IPS-11a (cell line): ENCODE measurements around the gene PTPA.
"Not testable (repeated sequence)": the region's sequence is repeated elsewhere in the genome, so short reads cannot be mapped to it uniquely, and the experiment has no call there.

Experiments
- H3K4me3 ChIP-seq: one replicate; pipeline ENCODE4 v1.5.1; 2013; ENCODE audit warnings: low read depth, low read length, control low read depth

The PTPA gene

DNA sequence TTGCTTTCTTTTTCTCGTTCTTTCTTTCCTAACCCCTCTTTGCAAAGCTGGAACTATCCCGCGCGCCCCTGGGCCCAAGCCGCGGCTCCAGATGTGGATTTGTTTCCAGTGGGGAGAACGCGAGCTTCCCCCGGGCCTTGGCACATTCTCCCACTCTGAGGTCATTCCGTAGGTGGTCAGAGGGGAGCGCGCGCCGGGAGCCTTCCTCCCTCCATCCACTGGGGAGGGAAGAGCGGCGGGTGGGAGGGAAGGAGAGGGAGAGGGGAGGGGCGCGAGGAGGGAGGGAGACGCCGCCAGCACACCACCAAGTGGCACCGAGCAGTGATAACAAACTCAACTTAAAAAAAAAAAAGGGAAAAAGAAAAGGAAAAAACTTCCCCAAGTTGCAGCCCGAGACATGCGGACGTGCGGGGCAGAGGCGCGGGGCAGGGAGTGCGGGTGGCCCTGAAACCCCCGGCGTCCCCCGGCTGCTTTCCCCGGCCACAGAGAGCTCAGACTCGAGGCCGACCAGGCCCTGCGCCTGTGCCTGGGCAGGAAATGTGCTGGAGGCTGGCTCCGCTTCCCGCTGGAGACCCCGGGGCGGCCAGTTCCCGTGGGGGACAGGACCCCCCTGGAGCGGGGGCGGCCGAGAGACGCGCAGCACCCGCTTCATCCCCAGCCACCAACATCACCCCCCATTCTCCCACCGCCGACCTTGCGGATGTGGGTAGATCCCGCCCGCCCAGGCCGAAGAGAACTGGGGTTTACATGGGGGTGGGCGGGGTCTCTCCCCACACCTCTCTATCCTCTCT, 63.7 kb downstream of the PTPA start:
- H3K4me3 ChIP-seq = peak overlapping the region; percentile 36

DNA sequence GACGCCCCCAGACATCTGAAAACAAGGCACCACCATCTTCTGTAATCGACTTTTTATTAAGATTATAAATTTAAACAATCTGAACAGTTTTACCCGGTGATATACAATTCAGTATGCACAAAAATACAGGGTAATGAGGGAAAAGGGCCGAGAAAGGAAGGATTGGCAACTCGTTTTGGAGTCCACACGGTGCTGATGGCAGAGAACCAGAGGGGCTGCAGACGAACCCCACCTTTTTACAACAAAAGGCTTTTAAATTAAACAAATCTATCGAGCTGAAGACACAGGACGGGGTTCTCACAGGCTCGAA, 64.3 kb downstream of the PTPA start:
- peak overlapping the region; percentile 36 for H3K4me3 ChIP-seq

DNA sequence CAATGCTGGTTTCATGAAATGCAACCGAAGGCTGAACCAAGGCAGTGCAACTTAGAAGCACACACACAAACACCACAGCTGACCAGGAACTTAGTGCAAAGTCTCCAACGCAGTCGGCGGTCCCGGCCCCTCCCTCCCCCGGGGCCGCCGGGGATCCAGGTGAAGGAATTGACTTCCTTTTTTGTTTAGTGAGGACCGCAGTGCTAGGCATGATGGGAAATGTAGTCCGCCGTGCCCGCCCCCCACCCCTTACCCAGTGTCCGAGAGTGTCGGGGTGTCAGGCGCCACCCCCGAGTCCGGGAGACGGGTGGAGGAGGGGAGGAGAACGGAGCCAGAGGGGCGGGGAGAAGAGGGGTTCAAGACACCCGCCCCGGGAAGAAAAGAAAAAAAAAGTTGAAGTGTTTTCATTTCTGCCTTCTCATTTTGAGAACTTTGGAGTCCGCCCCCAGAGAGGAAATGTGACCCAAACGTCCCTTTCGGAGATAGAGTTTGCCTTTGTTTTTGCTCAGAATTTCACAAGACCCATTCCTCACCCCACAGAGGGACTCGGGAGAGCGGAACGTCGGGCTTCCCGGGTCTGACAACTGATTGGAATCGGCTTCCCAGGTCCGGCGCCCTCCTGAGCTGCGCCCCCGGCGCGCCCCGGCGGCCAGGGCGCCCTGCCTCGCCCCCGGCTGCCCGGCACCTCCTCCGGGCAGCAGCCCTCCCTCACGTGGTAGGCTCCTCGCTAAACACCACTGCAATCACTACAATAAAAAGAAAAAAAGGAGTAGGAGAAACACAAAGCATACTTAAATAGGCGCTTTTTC, 64.8 kb downstream of the PTPA start:
- peak overlapping the region; percentile 39 for H3K4me3 ChIP-seq

DNA sequence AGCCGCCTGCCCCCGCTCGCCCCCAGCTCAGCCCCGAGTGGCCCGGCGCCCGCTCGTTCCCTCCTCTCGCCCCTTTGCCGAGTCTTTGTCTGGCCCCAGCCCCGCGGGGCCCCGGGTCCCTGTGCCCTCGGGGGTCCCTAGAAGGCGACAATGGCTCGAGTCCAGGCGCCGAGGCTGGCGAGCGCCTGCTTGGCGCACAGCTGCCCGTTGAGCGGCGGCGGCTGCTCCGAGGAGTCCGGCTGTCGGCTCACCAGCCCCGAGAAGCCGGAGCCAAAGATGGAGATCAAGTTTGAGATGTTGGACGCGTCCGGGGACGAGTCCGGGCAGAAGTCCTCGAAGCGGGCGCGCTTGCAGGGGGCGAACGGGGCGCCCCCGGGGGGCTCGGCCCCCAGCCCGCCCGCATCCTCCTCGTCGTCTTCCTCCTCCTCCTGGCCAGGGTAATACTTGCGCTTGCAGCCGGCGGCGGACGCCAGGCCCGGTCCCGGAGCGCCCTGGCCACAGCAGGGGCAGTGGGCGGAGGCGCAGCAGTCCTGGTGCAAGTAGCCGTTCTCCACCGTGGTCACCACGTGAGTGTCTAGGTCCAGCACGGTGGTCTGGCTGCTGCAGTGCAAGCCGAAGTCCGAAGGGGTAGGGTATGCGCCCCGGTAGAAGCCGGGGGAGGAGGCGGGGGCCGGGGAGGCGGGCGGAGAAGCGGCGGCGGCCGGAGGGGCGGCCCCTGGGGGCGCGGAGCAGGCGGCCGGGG, 65.7 kb downstream of the PTPA start:
- H3K4me3 ChIP-seq = peak overlapping the region; percentile 39

DNA sequence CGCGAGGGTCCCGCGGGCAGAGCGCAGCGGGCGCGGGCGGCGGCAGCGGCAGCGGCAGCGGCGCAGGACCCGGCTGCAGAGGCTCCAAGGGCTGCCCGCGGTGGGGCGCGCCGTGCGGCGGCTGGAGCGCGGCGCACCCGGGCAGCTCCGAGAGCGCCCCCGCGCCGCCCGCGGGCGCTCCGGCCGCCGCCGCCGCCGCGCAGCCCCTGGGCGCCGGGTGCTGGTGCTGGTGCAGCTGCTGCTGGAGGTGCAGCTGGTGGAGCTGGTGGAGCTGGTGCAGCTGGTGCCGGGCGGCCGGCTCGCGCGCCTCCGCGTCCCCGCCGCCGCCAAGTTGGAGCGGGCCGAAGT, 66.2 kb downstream of the PTPA start:
- peak overlapping the region; percentile 35 for H3K4me3 ChIP-seq

DNA sequence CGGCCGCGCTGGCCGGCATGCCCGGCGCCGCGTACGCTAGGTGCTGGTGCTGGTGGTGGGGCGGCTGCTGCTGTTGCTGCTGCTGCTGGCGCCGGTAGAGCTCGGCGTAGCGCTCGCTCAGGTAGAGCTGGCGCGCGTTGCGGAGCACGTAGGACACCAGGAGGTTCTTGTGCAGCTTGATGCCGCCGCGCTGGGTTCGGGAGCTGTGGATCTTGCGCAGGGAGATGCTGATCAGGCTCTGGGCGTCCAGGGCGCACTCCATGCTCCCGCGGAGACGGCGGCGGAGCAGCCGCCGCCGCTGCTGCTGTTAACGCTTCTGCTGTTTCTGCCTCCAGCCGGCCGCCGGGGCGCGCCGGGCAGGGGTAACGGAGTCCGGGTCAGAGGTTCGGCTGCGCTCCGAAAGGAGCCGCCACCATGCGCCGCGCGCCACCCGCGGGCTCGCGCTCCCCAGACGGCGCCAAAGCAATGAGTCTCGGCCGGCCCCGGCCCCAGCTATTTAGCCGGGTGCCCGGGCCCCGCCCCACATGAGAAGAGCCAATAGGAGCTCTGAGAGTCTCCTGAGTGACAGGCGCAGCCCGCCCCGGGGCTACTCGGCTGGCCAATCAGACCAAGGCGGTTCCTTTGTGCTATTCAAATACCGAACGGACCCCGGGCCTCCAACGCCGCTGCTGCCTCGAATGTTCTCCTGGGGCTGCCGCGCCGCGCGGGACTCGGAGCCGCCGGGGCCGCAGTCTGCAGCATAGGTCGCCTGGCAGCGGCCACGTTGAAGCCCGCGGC, 66.8 kb downstream of the PTPA start, which contains the start of gene IER5L:
Gene IER5L (minus strand): TSS at position 471 of the 777 bp plus-strand sequence. CDS start 209 bp downstream, at position 262.
- H3K4me3 ChIP-seq = peak within 1 kb of the TSS; percentile 39

DNA sequence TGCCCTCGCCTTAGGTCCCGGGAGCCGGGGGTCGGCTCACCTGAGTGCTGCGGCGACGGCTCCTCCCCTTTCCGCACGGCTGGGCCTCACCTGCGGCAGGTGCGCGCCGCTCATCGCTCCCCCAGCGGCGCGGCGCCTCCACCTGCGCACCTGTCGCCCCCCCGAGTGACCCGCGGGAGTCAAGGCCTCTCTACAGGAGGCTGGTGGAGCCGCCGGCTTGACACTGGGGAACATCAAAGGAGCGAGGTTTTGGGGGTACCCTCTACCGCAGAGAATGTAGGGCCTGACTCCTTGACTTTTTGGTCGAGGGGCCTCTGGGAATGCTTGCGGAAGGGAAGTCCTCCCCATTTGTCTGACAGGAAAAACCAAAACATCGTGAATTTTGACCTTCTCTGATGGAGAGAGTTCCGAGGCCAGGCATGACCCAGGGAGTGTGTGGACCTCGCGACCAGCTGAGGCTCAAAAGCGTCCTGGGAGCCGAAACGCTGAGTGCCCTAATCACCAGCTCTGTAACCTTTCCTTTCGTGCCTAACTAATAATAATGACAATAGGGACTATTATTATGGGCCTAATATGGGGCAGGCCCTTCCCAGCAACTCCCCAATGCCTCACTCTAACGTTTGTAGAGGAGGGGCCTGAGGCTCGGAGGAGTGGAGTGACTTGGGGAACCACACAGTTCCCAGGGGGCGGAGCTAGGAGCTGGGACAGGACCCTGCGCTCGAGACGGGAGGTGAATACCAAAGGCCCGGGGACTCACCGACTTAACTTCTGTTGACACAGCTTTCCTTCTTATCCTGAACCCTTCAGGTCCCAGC, 67.6 kb downstream of the PTPA start:
- H3K4me3 ChIP-seq = peak overlapping the region; percentile 17

DNA sequence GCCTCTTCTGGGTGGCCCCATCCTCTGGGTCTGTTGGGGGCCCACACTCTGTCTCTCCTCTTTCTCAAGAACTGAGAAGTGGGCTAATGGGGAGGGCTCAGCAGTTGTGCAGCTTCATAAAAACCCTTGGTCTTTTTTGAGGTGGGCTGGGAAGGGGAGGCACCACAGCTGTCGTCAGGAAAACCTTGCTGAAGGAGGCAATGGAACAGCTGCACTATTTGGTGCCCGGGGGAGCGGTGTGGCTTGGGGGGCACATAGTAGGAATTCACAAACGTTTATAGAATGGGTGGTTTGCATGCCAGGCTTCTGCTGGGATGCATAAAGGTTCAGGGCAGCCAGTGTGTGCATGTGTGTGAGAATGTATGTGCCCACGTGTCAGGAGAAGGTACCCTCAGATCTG, 70.0 kb downstream of the PTPA start:
- no peak overlapping the region for H3K4me3 ChIP-seq

DNA sequence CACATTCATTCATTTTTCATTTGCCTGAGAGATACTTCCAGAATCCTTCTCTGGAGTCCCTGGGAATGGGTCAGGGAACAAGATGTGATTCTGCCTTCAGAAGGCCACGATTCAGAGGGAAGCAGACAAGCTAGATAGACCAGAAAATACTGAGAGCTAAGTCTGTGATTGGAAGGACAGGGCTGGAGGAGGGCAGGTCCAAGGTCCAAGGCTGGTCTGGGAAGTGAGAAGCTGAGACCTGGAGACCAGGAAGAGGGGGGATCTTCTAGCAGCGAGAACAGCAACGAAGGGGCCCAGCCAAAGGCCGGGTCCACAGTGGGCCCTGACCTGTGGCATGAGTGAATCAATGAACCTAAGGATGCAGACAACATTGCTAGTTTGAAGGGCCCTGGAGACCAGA, 70.9 kb downstream of the PTPA start:
- H3K4me3 ChIP-seq = no peak overlapping the region

DNA sequence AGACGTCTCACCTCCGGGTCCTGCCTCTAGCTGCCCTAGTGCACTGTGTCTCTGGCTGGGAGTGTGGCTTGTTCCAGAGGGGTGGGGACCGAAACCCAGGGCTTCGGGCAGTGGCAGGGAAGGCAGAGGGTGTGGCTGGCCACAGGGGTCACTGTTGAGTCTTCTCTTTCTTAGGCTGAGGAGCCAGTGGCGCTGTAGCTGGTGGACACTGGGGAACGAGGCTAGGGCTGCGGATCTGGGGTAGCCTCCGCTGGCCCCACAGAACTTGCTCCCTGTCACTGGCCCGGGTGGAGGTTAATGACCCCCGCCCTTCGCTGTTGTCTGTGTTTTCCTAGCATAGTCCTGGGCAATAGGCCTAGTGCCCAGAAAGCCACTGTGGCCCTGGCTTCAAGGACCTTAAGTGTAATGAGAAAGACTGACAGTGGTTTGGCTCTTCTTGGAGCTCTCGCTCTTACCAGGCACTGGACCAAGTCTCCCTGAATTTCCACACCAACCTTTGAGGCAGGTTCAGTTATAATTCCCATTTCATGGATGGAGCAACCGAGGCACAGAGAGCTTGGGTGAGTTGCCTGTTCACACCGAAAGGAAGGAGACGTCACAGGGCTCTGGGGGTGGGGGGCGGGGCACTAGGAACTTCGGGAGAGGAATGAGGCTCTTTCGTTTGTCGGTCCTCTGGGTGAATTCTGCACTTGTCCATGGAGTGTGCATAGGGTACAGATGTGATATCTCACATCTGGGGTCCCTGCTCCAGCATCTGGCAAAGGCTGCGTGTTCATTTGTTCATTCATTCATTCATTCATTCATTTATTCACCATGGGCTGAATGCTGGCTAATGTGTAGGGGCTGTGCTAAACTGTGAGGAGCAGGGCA, 71.6 kb downstream of the PTPA start:
- H3K4me3 ChIP-seq = no peak overlapping the region

DNA sequence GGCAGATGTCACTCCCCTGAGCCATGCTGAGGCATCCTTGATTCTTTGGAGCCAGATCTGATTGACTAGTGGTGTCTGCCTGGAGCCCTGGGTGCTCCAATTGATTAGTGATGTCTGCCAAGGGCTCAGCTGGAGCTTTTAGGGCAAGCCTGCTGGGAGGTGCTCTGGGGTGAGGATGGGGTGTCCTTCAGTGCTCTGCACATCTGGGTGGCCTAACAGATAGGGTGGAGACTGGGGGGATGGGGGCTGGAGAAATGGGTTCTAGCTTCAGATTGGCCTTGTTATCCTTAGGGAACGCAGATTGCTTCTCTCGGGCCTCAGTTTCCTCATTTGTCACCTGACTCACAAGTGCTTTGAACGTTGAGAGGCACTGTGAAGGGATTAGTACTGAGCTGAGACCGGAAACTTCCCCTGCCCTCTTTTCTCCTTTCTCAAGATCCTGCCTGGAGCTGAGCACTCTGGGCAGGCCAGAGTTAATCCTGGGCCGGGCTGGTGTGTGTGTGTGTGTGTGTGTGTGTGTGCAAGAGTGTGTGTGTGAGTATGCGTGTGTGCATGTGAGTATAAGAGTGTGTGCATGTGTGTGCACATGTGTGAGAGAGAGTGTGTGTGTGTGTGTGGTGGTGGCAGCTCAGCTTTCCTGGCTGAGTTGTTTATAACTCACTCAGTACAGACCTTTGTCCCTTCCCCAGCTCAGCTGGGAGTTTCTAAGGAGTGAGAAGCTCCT, 72.4 kb downstream of the PTPA start:
- no peak overlapping the region for H3K4me3 ChIP-seq

DNA sequence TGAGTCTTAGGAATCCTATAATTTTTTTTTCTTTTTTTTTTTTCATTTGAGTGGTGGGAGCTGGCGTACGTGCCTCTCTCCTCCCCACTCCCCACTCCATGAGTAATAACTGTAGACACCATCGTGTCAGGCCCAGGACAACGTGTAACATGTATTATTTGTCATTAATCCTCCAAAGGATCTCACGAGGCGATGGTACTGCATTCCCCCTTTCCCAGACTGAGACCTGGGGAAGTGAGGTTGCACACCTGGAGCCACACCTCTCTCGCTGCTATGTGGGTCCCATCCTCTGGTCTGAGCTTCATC, 73.0 kb downstream of the PTPA start:
- no peak overlapping the region for H3K4me3 ChIP-seq

DNA sequence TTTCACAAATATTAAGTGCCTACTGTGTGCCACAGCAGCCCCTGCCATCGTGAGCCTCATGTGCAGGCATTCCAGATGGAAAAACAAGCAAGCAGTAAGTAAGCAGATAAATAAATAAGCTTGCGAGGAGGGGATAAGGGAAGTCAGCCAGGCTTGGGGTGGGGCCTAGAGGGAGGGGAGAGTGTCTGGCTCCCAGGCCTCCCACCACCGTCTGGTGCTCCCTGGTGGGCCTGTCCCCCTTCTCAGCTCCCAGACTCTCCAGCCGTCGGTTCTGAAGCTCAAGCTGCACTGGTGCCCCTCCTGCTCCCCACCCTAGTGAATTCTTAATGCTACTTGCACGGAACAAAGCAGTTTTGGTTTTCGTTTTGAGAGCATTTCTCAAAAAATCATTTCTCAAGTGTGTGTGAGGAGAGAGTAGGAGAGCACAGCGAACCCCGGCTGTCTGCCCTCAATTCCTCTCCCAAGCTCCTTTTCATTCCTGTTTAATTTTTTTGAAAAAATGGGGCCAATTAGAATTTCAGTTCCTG, 73.4 kb downstream of the PTPA start:
- no peak overlapping the region for H3K4me3 ChIP-seq

DNA sequence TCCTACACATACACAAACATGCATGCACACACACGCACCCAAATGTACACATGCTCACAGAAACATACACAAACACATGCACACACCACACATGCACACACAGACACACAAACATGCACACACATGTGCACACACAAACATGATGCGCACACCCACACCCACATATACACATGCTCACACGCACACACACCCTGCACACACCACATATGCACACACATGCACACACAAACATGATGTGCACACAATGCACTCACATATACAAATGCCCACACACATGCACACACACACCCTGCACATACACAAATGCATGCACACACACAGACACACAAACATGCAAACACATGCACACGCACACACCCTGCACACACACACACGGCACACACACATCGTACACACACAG, 74.2 kb downstream of the PTPA start:
- no peak overlapping the region for H3K4me3 ChIP-seq

DNA sequence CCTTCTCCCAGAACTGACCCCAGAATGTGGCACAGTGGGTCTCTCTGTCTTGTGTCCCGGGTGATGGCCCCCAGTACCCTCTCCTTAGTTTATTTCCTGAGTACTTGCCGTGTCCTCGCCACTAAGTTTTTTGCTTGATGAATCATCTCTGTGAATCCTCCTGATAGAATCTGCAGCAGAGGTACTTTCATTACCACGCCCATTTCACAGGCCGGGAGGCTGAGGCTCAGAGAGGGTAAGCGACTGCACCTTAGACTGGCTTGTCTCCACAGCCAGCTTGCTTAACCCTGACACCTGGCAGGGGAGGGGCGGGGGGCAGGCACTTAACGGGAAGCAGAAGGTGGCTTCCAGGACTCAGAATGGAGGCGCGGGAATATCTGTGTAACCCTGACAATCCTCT, 74.8 kb downstream of the PTPA start:
- H3K4me3 ChIP-seq = no peak overlapping the region

DNA sequence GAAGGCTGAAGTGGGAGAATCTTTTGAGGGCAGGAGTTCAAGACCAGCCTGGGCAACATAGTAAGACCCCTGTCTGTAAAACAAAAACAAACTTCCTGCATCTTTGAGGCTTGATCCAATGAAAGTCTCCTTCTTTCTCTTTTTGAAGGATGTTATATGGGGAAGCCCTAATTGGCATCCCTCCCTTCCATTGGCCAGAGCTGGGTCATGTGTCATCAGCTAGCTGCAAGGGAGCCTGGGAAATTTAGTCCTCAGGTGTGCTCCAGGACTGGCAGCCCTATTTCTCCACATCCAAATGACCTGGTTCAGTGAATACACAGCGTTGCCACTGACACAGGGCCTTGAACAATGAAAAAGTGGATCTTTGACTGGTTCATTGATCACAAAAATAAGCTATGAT, 75.8 kb downstream of the PTPA start:
- no peak overlapping the region for H3K4me3 ChIP-seq

DNA sequence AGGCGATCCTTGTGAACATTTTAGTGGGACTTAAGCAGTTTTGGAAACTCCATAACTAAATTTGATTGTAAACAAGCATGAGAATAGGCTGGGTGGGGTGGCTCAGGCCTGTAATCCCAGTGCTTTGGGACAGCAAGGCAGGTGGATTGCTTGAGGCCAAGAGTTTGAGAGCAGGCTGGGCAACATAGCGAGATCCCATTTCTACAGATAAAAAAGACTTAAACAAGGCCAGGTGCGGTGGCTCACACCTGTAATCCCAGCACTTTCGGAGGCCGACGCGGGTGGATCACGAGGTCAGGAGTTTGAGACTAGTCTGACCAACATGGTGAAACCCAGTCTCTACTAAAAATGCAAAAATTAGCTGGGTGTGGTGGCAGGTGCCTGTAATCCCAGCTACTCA, 78.8 kb downstream of the PTPA start:
- not testable (repeated sequence) for H3K4me3 ChIP-seq

DNA sequence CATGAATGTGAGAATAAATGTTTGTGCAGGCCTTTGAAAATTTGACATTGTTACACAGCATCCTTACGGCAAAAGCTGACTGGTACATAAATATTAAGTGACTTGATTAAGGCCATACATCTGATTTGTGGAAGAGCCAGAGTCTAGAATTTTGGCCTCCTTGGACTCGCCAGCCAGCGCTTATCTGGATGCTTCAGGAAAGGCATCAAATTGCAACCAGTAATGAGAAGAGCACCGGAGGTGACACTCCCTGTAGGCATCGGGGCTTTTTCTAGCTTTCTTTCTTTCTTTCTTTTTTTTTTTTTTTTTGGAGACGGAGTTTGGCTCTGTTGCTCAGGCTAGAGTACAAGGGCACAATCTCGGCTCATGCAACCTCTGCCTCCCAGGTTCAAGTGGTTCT, 80.0 kb downstream of the PTPA start:
- H3K4me3 ChIP-seq = no peak overlapping the region

DNA sequence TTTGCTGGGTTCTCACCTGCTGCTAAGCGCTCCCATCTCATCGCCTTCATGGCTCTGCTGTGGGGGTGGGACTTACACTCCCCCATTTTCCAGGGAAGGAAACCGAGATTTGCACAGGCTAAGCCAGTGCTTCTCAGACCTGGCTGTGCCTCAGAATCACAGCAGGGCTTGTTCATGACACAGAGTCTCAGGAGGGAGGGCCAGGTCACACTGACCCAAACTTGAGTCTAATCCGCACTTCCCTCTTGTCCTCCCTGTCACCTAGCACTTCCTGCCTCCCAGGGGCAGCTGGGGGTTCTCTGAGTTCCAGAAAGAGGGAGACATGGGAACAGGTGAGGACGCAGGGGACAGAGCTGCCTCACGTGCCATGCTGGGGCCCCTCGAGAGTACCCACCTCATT, 82.4 kb downstream of the PTPA start:
- H3K4me3 ChIP-seq = no peak overlapping the region
